Epithelial cell of esophagus (primary cell): ENCODE results near the gene POLG.
A peak's percentile ranks its signal among the peaks of the same experiment; 100 is the strongest.

Source experiments
- DNase-seq: peaks from one replicate; pipeline ENCODE4 v3.0.0; 2010; ENCODE audit warnings: low read depth
- H3K4me3 ChIP-seq: 2 replicates; pipeline ENCODE4 v1.5.1; 2011; ENCODE audit warnings: mild to moderate bottlenecking, low read length, control low read depth
- TF ChIP-seq, protein P1 (sequence below): IDR thresholded peaks from 2 replicates; pipeline ENCODE4 v1.5.1; 2011; ENCODE audit warnings: low read depth, mild to moderate bottlenecking, low read length, control low read depth, inconsistent platforms; ENCODE audit not compliant: insufficient read depth; ENCODE audit errors: missing control alignments

POLG gene

DNA sequence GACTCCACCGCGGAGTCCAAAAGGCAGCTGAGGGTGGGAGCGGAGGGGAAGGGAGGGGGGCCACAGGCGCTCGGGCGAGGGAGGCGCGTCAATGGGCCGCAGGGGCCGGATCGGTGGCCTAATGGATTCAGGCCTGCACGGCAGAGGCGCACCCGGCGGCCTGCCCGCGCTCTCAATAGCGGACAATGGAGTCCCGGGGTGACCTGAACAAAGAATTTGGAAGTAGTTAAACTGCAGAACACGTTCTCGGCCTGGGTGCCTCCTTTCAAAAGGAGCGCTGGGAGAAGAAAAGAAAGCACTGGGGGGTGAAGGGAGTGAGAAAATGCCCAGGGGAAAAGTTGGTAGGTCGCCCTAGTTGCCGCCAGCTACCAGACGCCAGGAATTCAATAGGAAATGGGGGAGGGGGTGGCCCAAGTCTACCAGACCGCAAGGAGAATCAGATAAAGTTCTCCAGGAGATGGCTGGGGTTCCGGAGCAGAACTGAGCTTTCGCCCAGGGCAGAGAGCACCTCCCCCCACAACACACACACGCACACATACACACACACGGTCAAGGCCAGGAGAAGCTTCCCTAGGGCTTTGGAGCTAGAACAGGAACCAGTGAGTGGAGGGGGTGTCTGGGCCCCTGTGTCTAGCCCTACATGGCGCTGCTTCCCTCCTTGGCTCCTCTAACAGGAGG is 25.8 kb upstream of the POLG start:
- no peak for DNase-seq
- H3K4me3 ChIP-seq, result no peak overlapping the region
- TF ChIP-seq, protein P1, sequence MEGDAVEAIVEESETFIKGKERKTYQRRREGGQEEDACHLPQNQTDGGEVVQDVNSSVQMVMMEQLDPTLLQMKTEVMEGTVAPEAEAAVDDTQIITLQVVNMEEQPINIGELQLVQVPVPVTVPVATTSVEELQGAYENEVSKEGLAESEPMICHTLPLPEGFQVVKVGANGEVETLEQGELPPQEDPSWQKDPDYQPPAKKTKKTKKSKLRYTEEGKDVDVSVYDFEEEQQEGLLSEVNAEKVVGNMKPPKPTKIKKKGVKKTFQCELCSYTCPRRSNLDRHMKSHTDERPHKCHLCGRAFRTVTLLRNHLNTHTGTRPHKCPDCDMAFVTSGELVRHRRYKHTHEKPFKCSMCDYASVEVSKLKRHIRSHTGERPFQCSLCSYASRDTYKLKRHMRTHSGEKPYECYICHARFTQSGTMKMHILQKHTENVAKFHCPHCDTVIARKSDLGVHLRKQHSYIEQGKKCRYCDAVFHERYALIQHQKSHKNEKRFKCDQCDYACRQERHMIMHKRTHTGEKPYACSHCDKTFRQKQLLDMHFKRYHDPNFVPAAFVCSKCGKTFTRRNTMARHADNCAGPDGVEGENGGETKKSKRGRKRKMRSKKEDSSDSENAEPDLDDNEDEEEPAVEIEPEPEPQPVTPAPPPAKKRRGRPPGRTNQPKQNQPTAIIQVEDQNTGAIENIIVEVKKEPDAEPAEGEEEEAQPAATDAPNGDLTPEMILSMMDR, result no peak

DNA sequence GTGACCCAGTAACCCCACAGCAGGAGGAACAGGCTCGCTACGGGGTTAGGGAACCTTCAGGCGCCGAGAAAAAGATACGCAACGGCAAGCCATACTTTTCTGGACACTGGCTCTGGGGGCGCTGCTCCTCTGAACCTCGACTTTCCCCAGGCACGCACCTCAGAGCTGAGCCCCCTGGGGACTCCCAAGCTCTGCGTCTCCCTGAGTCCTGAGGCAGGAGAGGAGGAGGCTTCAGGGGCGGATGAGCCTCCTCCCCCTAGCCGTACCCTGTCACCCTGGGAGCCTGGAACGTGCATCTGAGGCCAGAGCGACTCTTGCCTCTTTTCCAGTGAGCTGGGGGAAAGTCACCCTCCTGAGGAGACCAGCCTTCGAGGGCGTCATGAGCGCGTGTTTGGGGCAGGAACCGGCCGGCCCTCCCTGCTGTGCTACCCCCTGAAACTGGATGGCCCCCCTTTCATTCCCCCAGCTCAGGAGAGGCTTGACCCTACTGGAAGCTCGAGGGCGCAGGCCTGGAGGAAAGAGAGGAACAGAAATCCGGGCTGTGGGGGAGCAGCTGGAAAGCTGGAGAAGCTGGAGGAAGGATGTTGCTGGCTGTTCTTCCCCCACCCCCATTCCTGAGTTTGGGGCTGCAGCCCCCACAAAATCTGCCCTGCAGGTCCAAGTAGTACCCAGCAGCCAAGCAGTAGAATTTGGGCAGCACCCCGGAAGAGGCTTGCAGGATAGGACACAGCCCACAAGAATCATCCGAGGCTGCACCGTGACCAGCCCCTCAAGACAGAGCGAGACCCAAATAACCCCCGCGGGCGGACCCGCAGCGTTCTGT is 25.1 kb upstream of the POLG start:
- no peak for DNase-seq
- no peak overlapping the region for H3K4me3 ChIP-seq
- TF ChIP-seq, protein P1, result no peak

GRCh38 chr15:89358755-89359439 is 24.3 kb upstream of the POLG start:
- DNase-seq, result peak; percentile 70
- peak overlapping the region; percentile 46 for H3K4me3 ChIP-seq

GRCh38 chr15:89358435-89358754 is 23.8 kb upstream of the POLG start:
- TF ChIP-seq, protein P1, result no peak
- DNase-seq, result no peak
- H3K4me3 ChIP-seq, result no peak overlapping the region

More at GRCh38 chr15:89358755-89359439, 24.3 kb upstream of the POLG start:
- TF ChIP-seq, protein P1, result peak; percentile 77

DNA sequence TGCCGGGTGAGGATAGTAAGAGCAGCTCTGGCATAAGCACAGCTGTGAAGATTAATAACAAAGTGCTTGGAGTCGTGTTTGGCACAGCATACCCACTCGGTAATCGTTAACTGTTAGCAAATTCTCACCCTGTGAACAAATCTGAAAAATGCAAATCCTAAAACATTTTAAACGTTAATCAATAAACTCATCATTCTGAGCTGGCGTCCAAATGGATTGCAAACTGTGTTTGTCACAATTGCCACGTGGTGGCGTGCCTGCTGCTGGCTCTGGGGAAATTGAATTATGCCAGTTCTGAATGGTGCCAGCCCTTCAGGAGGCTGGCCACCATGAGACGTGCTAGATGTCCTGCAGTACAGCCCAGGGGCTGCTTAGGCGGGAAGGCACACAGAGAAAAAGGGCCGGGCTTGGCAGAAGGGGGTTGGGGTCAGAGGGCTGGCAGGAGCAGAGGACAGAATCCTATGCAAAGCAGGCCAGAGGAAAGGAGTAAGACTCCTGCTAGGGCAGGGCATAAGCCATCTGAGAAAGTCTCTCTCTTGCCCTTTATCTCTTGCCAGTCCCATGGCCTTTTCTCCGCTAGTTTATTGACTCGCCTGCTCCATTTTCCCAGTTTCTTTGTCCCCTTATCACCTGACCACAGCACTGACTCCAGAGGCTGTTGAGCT is 22.1 kb upstream of the POLG start:
- TF ChIP-seq, protein P1, result peak; percentile 74
- DNase-seq, result peak; percentile 39
- no peak overlapping the region for H3K4me3 ChIP-seq

- no peak for DNase-seq
- TF ChIP-seq, protein P1, result no peak
- H3K4me3 ChIP-seq, result no peak overlapping the region
Measured at GRCh38 chr15:89353991-89354390, 19.4 kb upstream of the POLG start.
